Bronchial epithelial cell (primary cell): ENCODE measurements around the gene SYNE4. TPM values are rescaled to one million over a fixed set of nuclear protein-coding genes. Genes with fewer than 3 reads are reported as not detected.

Experiments
- DNase-seq: peaks from one replicate; pipeline ENCODE4 v3.0.0-alpha.2; 2010; ENCODE audit warnings: low read depth
- FAIRE-seq: peaks from 2 replicates; lab custom pipeline; 2011; peaks lifted over from hg19 to GRCh38; lab: Jason Lieb, UNC
- H3K27me3 ChIP-seq: 2 replicates; pipeline ENCODE4 v1.5.1; 2011; ENCODE audit warnings: low read length; ENCODE audit not compliant: control insufficient read depth, insufficient read depth
- H3K36me3 ChIP-seq: 2 replicates; pipeline ENCODE4 v1.5.1; 2011; ENCODE audit warnings: low read length; ENCODE audit not compliant: control insufficient read depth, insufficient read depth
- H3K4me3 ChIP-seq: 2 replicates; pipeline ENCODE4 v1.5.1; 2011; ENCODE audit warnings: mild to moderate bottlenecking, low read depth, low read length, control low read depth
- total RNA-seq: library from RNA; depleted of rRNA; stranded (reverse); fragments of >200 nt; gene quantifications from 2 replicates; pipeline ENCODE4 v1.2.1, GENCODE V29; 2014
- TF ChIP-seq, protein P1 (sequence below): IDR thresholded peaks from 2 replicates; pipeline ENCODE4 v1.5.1; 2011; ENCODE audit warnings: mild to moderate bottlenecking, moderate library complexity, low read length, control low read depth, inconsistent platforms; ENCODE audit not compliant: insufficient read depth, severe bottlenecking

The SYNE4 gene
- total RNA-seq, 1 donor from 2014 or later = 3.4 TPM

DNA sequence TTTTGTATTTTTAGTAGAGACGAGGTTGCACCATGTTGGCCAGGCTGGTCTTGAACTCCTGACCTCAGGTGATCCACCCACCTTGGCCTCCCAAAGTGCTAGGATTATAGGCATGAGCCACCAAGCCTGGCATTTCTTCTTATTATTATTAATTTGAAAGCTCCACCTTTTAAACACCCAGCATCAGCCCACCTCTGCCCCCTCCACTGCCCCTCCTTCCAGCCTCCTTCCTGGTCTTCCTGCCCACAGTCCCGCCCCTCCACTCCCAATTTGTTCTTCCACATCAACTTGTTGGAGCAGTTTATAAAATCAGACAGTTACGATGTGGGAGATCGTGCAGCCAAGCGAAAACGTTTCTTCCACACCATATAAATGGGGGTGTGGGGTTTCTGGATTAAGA, 31.9 kb upstream of the SYNE4 start:
- no peaks in the 10 kb centered on the region for H3K27me3 ChIP-seq

DNA sequence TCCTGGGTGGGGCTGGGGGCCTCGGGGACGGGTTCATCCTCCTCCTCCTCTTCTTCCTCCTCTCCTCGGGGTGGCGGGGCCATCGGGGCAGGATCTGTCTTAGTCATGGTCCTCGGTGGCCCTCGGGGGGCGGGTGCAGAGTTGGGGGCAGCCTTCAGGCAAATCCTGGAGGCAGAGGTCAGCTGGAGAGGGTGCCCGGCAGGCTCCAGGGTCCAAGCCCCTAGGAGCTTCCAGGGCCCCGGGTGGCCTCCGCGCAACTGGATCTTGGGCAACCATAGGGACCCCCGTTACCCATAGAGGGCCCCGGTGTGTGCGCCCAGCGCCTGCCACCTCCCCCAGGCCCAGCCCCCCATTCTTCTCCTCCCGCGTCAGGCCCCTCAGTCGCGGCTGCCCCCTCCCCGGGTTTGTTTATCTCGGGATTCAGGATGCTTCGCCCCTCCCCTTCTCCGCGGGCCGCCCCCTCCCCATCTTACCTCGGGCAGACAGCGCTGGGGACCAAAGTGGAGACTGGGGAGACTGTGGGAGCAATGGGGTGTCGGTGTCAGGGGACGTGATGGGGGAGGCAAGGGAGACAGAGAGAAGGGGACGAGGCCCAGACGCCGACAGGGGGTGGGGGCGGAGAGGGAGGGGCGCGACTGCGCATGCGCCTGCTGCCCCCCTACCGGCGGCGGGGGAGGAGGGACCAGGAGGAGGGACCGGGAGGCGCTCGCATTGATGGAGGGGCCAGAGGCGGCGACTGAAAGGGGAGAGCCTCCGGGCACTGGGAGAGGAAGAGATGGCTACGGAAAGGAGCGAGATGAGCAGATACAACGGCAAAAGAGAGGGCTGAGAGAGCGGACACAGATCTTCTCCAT, 23.9 kb upstream of the SYNE4 start, which contains the start of gene CLIP3:
Gene CLIP3 (minus strand): TSS at position 623 of the 854 bp plus-strand sequence. CDS start 516 bp downstream, at position 107.
- no peaks in the 10 kb centered on the region for H3K36me3 ChIP-seq
- DNase-seq (no peak), FAIRE-seq (no peak)
- H3K27me3 ChIP-seq = no peaks in the 10 kb centered on the region
- H3K4me3 ChIP-seq = peak within 1 kb of the TSS; percentile 14
- TF ChIP-seq, protein P1, sequence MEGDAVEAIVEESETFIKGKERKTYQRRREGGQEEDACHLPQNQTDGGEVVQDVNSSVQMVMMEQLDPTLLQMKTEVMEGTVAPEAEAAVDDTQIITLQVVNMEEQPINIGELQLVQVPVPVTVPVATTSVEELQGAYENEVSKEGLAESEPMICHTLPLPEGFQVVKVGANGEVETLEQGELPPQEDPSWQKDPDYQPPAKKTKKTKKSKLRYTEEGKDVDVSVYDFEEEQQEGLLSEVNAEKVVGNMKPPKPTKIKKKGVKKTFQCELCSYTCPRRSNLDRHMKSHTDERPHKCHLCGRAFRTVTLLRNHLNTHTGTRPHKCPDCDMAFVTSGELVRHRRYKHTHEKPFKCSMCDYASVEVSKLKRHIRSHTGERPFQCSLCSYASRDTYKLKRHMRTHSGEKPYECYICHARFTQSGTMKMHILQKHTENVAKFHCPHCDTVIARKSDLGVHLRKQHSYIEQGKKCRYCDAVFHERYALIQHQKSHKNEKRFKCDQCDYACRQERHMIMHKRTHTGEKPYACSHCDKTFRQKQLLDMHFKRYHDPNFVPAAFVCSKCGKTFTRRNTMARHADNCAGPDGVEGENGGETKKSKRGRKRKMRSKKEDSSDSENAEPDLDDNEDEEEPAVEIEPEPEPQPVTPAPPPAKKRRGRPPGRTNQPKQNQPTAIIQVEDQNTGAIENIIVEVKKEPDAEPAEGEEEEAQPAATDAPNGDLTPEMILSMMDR = no peak

More for the DNA sequence above, 31.9 kb upstream of the SYNE4 start:
- Histone ChIP-seq H3K4me3 (no peak overlapping the region), H3K36me3 (no peaks in the 10 kb centered on the region)
- FAIRE-seq (no peak), DNase-seq (no peak)
- TF ChIP-seq, protein P1 = no peak

GRCh38 chr19:36031308-36031707, 22.7 kb upstream of the SYNE4 start:
- no peak for DNase-seq
- no peak for FAIRE-seq
- Histone ChIP-seq H3K27me3 (no peaks in the 10 kb centered on the region), H3K4me3 (no peak overlapping the region), H3K36me3 (no peaks in the 10 kb centered on the region)
- TF ChIP-seq, protein P1 = no peak

- no peaks in the 10 kb centered on the region for H3K36me3 ChIP-seq
- no peaks in the 10 kb centered on the region for H3K27me3 ChIP-seq
- no peak overlapping the region for H3K4me3 ChIP-seq
- TF ChIP-seq, protein P1 = peak; percentile 43
- FAIRE-seq (no peak), DNase-seq (peak; percentile 24)
Observed at GRCh38 chr19:36030264-36031148, 21.9 kb upstream of the SYNE4 start.

DNA sequence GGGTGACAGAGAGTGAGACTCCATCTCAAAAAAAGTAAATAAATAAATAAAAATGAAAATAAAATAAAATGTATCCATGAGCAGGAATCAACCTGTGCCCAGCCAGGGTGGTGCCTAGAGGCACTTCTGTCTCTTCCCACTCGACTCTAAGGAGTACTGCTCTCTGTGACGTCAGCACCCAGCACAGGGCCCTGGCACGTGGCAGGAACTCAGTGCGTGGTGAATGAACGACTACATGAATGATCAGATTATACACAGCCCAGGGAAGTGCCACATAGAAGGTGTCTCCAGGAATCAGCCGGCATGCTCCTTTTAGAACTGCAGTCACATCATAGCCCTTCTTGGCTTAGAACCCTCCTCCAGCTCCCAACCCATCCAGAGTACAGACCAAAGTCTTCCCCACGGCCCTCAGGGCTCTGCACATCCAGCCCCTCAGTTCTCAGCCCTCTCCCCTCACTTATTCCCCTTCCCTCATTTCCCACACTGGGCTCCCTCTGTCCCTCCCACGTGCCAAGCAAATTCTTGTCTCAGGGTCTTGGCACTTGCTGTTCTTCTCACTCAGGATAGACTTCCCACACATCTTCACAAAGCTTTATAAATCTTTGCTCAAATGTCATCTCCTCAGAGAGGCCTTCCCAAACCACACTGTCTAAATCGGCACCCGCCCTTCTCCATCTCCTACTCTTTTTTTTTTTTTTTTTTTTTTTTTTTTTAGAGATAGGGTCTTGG, 19.9 kb upstream of the SYNE4 start:
- H3K36me3 ChIP-seq = no peaks in the 10 kb centered on the region
- TF ChIP-seq, protein P1 = no peak
- no peaks in the 10 kb centered on the region for H3K27me3 ChIP-seq
- DNase-seq = no peak
- no peak for FAIRE-seq
- H3K4me3 ChIP-seq = no peak overlapping the region
